NCI-H82 (cell line): Measurements from ENCODE around the gene ATP8B4.
"Not testable (repeated sequence)": the region's sequence is repeated elsewhere in the genome, so short reads cannot be mapped to it uniquely, and the experiment has no call there.

Source experiments
- DNase-seq: peaks from one replicate; lab custom pipeline; 2025; lab: John Stamatoyannopoulos, UW

Gene ATP8B4

GRCh38 chr15:50107591-50108408 is 11.2 kb downstream of the ATP8B4 start:
- no peak for DNase-seq

- no peak for DNase-seq
Observed at GRCh38 chr15:50107157-50107556, 11.9 kb downstream of the ATP8B4 start.

GRCh38 chr15:50106457-50106856 is 12.6 kb downstream of the ATP8B4 start:
- no peak for DNase-seq

- DNase-seq: no peak
Observed at GRCh38 chr15:50100486-50100885, 18.5 kb downstream of the ATP8B4 start.

- no peak for DNase-seq
Observed at GRCh38 chr15:50098545-50098944, 20.5 kb downstream of the ATP8B4 start.

- no peak for DNase-seq
Observed at GRCh38 chr15:50095938-50096821, 22.9 kb downstream of the ATP8B4 start.

GRCh38 chr15:50089386-50089785 is 29.6 kb downstream of the ATP8B4 start:
- DNase-seq: not testable (repeated sequence)

GRCh38 chr15:50084932-50085331 is 34.1 kb downstream of the ATP8B4 start:
- no peak for DNase-seq

GRCh38 chr15:50083424-50084025 is 35.5 kb downstream of the ATP8B4 start:
- DNase-seq: no peak

GRCh38 chr15:50082066-50082465 is 37.0 kb downstream of the ATP8B4 start:
- no peak for DNase-seq

GRCh38 chr15:50077651-50078050 is 41.4 kb downstream of the ATP8B4 start:
- DNase-seq: peak; percentile 9

GRCh38 chr15:50077176-50077575 is 41.9 kb downstream of the ATP8B4 start:
- no peak for DNase-seq

GRCh38 chr15:50075319-50075718 is 43.7 kb downstream of the ATP8B4 start:
- no peak for DNase-seq

- DNase-seq: peak; percentile 86
Observed at GRCh38 chr15:50071551-50072258, 47.3 kb downstream of the ATP8B4 start.

GRCh38 chr15:50068016-50068415 is 51.0 kb downstream of the ATP8B4 start:
- DNase-seq: no peak

GRCh38 chr15:50067254-50067653 is 51.8 kb downstream of the ATP8B4 start:
- DNase-seq: no peak

GRCh38 chr15:50066666-50067065 is 52.4 kb downstream of the ATP8B4 start:
- no peak for DNase-seq

- no peak for DNase-seq
Observed at GRCh38 chr15:50066202-50066601, 52.8 kb downstream of the ATP8B4 start.

GRCh38 chr15:50065279-50065678 is 53.8 kb downstream of the ATP8B4 start:
- no peak for DNase-seq

- no peak for DNase-seq
Observed at GRCh38 chr15:50064673-50065072, 54.4 kb downstream of the ATP8B4 start.

GRCh38 chr15:50063226-50063625 is 55.8 kb downstream of the ATP8B4 start:
- DNase-seq: no peak

GRCh38 chr15:50061503-50061902 is 57.5 kb downstream of the ATP8B4 start:
- no peak for DNase-seq
